Posterior vena cava (tissue), 2 donors: Measurements from ENCODE around the gene DPYSL4. TPM values are rescaled to one million over a fixed set of nuclear protein-coding genes. Genes with fewer than 3 reads are reported as not detected.

Source experiments
- DNase-seq: peaks from one replicate; pipeline ENCODE4 v3.0.0-alpha.2; 2020; ENCODE audit warnings: low spot score
- intact Hi-C, 2 donors: fragments of 100-400 bp; cut with DNase I; formaldehyde crosslinking; loops; one replicate each; pipeline versions ENCODE4 v1.14.1 to v1.14.2; 2022 to 2023
- total RNA-seq, 2 donors: library from RNA; stranded (reverse); fragmentation: NEBNext Ultra II Directional; extraction: Animal tissue kit (Norgen Biotek cat#: 25700); gene quantifications; one replicate each; pipeline ENCODE4 v1.2.1, GENCODE V29; 2021
- donor health status: DM: yes; HTN: yes; CAD: no.
- donor health status: DM: yes; HTN: yes; CAD: no.

The DPYSL4 gene
- total RNA-seq, 2 donors from 2014 or later: 1.4 to 2.1 TPM

DNA sequence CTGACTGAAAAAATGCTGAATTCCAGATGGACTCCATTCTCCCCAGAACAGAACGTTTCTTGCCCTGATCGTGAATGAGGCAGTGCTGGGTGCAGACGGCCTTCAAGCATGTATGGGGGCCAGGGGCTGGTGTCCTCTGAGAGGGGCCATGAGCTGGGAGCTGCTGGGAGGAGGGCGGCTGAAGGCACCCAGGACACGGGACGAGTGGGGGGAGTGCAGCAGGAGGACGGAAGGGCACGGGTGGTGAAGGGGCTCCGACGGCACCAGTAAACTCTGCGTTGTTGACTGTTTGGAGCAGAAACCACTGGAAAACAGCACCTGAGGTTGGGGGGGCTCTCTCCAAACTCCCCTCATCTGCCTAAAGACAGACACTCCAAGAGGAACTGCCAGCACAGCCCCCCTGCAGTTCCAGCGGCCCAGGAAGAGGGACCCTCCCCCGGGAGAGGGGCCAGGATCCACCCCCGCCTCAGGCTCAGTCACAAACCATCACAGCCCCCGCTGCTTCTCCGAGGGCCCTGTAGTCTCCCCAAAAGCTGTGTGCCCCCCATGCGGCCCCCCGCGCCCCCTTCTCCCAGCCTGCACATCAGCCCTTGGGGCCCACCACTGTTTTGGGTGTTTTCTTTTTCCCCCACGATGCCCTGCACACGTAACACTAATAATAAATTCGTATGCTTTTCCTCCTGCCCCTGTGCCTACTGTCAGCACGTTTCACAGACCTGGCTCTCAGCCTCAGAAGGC, 55.5 kb downstream of the DPYSL4 start:
- intact Hi-C loops: no loop called here
- DNase-seq: no peak

DNA sequence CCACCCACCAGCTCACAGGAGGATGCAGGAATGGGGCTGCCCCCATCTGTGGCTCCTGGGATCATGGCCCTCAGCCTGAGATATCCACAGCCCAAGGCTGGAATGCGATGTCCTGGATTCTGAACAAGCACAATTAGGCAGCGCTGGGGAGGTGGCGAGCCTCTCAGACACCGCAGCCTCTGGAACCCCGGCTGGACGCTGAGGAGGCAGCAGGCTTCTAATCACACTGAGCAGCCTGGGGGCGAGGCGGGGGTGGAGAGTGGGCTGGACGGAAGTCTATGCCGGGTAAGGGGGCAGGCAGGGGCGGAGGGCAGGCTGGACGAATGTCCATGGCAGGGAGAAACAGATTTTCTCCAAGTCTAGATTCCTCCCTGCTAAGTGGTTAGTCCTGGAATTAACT, 56.4 kb downstream of the DPYSL4 start:
- intact Hi-C loops: no loop called here
- DNase-seq: no peak

DNA sequence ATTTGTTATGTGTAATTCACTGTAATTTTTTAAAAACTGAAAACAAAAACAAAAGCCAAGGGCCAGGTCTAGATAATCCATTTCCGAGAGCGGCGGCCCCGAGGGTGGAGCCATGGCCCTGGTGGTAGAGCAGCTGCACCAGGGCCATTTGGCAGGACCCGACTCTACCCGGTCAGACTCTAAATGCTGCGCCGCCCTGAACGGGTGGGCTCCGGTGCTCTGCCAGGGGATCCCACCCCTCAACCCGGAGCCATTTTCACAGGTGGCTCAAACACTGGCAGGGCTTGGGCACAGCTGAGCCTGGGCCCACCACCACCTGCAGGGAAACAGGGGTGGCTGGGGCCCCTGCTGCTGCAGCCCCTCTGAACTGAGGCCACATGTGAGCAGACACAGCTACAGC, 56.9 kb downstream of the DPYSL4 start:
- intact Hi-C loops: no loop called here
- DNase-seq: no peak

DNA sequence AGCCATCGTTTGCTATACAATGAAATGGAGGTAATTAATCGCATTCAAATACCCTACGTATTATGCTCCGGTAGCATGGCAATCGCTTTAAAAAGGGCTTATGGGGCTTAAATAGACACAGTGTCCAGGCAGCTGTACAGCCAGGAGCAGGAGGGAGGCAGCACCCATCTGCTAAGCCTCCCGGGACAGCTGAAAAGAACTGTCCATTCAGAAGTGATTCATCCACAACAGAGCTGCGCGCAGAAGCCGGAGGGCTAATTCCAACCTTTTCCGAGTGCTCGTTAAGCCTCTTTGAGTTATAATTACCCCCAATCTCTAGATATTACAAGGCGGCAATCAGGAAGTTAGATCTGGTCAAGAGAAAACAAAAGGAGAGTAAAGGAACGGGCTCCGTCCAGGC, 58.3 kb downstream of the DPYSL4 start:
- intact Hi-C loops: no loop called here
- no peak for DNase-seq

DNA sequence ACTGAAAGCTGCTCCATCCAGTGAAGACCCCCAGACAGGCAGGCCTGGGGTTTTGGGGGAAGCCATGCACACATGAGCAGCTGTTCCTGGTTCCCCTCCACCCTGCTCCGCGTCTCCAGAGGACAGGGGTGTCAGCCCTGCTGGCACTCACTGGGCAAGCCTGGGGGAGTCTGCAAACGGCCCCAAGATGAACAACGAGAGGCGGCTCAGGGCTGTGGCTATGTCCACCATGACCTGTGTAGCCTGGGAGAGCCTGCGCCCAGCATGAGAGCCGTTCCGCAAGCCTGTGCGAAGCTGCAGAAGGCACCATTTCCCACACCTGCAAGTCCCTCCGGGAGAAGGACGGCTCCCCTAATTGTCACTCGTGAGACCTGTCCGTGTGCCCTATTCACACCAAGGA, 59.5 kb downstream of the DPYSL4 start:
- DNase-seq: no peak

DNA sequence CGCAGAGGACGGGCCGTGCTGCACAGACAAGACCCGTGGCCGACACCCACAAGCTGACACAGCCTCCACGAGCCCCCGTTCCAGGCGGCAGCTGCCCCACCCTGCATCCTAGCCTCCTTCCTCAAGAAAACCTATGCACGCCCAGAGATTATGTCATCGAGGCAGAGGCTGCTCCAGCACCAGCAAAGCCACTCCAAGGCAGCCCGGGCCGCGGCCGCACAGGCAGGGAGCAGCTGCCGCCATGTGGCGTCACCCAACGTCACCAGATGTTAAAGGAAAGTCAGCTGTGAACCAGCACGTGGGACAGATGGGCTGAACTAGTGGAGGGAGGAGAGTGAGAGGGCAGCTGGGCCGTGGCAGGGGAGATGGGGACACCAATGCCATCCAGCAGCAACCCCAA, 61.2 kb downstream of the DPYSL4 start:
- DNase-seq: no peak
- intact Hi-C loops: no loop called here

More for the DNA sequence above, 59.5 kb downstream of the DPYSL4 start:
- intact Hi-C loops: no loop called here

DNA sequence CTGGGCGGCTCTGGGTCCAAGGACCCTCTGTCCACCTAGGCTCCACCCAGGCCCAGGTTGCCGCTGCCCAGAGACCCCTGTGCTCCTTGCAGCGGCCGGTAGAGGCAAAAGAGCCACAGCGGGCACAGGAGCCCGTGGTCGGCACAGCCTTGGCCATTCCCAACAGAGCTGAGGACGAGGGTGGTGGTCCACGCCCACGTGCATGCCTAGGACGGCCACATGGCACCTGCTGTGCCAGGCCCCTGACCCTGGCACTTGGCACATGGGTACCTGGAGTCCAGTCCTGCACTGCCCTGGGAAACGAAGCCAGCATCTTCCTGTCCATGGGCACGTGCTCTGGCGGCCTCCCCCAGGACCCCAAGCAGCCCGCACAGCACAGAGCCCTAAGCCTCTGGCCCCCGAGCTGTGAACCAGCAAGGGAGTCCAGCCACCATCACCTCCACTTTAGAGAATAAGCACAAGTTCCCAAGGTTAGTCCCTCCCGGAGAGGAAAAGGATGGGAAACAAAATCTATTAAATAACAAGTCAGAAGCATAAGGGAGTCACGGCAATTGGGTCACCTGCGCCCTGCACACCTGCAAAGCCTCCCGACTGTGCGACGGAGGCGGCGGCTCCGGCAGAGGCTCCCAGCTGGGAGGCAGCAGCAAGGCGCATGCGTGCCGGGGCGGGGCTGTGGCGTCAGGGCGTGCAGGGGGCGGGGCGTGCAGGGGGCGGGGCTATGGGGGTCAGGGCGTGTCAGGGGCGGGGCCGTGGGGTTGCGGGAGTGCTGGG, 61.9 kb downstream of the DPYSL4 start:
- no peak for DNase-seq
- intact Hi-C loops: no loop called here

DNA sequence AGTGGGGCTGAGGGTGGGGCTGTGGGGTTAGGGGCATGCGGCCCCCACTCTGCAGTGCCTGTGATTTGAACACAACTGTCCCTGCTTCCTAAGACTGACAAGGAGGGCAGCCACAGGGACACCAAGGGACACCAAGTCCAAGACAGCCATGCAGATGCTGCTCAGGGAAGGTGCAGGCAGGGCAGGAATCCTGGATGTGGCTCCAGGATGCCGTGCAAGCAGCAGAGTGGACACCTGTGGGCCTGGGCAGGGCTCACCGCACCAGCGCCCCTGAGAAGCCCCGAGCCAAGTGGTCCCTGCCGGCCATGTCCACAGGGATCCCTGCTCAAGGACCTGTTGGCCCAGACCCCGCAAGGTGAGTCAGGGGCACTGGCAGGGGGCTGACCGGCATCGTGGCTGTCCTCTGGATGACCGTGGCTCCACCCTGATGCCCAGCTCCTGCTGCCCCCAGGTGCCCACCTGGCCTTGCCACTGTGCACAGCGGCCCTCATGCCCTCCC, 62.5 kb downstream of the DPYSL4 start:
- DNase-seq: no peak
- intact Hi-C loops: no loop called here

DNA sequence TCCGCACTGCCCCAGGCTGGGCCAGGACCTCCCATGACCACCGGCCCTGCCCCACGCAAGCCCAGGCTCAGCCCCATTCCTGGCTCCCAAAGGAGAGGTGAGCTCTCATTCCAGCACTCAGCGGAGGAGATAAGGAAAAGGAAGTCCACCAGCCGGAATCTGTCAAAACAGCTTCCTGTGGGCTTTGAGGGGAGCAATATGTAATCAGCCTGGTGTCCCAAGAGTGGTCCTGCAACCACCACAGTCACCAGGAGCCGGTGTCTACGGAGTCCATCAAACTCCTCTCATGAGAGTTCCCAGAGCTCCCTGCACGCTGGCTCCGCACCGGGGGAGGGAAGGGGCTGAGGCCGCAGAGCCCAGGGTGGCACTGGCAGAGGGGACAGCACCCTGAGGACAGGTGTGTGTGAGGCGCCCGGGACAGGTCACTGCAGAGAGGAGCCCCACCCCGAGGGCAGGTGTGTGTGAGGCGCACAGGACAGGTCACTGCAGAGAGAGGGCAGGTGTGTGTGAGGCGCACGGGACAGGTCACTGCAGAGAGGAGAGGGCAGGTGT, 63.2 kb downstream of the DPYSL4 start:
- intact Hi-C loops: no loop called here
- DNase-seq: no peak

DNA sequence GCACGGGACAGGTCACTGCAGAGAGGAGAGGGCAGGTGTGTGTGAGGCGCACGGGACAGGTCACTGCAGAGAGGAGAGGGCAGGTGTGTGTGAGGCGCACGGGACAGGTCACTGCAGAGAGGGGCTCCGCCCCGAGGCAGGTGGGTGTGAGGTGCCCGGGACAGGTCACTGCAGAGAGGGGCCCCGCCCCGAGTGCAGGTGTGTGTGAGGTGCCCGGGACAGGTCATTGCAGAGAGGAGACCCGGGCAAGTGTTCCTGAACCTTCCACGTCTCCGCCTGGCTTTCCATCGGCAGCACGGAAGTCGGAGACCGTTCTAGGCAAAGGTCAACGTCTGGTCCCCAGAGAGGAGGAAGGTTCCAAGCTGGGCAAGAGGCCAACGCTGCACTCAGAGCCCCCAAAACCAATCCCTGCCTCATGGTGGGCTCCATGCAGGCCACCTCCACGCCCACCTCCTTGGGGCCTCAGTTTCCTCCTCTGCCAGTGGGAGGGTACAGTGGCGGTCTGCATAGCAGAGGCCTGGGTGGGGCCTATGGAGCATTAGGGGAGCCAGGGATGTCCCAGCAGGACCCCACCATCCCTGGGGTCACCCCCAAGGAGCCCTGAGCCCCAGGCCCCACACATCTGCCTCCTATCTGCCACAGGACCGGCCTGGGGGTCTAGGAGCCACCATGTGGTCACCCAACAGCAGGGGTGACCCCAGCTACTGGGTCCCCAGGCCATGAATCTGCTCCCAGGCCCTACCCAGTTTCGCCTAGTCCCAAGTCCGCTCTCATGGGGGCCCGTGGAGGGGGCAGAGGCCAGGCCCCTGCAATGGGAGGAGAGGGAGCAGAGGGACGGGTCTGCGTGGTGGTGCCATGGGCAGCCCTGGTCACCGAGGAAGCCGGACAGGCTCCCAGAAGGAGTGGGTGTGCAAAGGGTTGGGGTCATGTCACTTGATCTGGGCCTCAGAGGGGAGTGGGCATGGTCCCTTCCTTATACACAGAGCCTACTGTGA, 64.0 kb downstream of the DPYSL4 start:
- intact Hi-C loops: no loop called here
- no peak for DNase-seq

DNA sequence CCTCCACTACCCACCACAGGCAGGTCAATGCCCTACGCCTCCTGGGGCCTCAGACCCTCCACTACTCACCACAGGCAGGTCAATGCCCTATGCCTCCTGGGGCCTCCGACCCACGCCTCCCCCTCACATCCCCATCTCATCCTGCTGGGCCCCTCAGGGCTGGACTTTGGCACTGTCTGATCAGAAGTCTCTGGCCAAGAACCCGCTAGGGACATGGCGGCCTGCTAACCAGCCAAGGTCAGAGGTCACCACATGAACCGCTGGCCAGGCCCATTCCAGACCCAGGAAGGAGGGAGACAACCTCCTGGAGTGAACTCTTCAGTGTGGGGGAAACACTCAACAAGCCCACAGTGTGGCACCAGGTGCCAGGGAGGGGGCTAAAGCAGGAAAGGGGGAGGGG, 65.2 kb downstream of the DPYSL4 start:
- no peak for DNase-seq
- intact Hi-C loops: no loop called here

DNA sequence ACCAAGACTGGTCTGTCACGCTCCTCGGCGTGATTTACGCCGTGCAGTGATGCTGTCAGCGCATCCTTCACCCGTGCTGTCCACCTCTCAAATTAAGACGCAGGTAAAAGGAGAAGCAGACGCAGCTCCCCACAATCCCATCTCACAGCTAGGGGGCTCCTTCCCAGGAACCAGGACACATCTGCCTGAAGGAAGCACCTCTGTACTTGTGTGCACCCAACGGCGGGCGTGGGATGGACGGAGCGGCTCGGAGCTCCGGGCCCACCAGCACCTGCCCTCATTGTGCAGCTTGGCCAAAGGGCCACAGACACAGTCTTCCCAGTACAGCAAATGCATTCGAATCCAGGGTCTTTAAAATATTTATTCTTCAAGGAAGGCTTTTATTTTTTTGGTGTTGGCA, 65.7 kb downstream of the DPYSL4 start:
- no peak for DNase-seq
- intact Hi-C loops: no loop called here

DNA sequence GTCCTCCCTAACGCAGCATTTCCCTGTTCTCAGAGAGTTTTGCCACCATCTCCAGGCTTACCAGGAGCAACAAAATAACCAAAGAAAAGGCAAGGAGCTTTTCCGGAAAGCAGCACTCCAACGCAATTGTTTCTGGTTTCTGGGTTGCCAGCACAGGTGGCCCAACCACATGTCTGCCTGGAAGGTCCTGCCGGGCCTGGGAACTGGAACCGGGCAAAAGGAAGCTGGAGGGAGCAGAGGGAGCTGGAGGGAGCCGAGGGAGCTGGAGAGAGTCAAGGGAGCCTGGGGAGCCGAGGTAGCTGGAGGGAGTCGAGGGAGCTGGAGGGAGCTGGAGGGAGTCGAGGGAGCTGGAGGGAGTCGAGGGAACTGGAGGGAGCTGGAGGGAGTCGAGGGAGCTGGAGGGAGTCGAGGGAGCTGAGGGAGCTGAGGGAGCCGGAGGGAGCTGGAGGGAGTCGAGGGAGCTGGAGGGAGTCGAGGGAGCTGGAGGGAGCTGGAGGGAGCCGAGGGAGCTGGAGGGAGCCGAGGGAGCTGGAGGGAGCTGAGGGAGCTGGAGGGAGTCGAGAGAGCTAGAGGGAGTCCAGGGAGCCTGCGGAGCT, 66.4 kb downstream of the DPYSL4 start:
- intact Hi-C loops: no loop called here
- no peak for DNase-seq

DNA sequence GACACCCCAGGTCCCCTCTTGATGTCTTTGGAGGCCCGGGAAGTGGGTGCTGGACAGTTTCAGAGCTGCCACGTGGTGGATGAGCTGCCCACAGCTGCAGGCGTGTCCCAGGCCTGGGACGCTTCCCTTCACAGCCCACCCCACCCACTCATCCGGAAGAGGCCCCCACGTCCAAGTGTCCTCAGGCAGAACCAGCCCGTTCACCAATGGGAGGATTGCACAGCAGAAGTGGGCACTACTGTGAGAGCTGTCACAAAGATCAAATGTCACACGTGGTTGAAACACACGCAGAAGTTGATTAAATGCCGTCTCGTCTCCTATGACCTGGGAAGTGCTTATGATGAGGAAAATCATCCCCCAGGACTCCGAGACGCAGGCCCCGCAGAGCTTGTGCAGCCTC, 68.1 kb downstream of the DPYSL4 start:
- DNase-seq: no peak
- intact Hi-C loops: no loop called here

Other genes with a start within 250 kb of the DPYSL4 start
- 10 to 100 TPM; 20.1 to 26.8 TPM for gene BNIP3, start 205.0 kb upstream of the DPYSL4 start, total RNA-seq
- gene JAKMIP3, start 121.0 kb upstream of the DPYSL4 start, total RNA-seq: under 1 TPM; 0.60 to 0.62 TPM
- gene STK32C, start 121.0 kb downstream of the DPYSL4 start, total RNA-seq: 1 to 10 TPM; 6.3 to 9.7 TPM
- gene LRRC27, start 145.2 kb downstream of the DPYSL4 start, total RNA-seq: 1 to 10 TPM; 4.7 to 6.5 TPM
- 10 to 100 TPM; 10.4 to 16.1 TPM for gene PWWP2B, start 210.3 kb downstream of the DPYSL4 start, total RNA-seq